GM12891 (cell line): ENCODE measurements around the gene CFAP410.

Experiments
- PAX5 ChIP-seq: IDR thresholded peaks from 2 replicates; pipeline ENCODE4 v1.6.1; 2011; ENCODE audit warnings: low read length, moderate library complexity, mild to moderate bottlenecking; ENCODE audit not compliant: insufficient read depth, severe bottlenecking
- POLR2A ChIP-seq: IDR thresholded peaks from 2 replicates; pipeline ENCODE4 v1.6.1; 2011; ENCODE audit warnings: low read depth, low read length, control low read depth
- POLR2AphosphoS5 ChIP-seq: IDR thresholded peaks from 2 replicates; pipeline ENCODE4 v1.6.1; 2011; ENCODE audit warnings: low read depth, low read length, control low read depth
- TAF1 ChIP-seq: IDR thresholded peaks from 2 replicates; pipeline ENCODE4 v1.6.1; 2011; ENCODE audit warnings: low read depth, low read length, control low read depth

GRCh38 chr21:44323591-44323990, 15.6 kb downstream of the CFAP410 start:
- TF ChIP-seq POLR2A = no peak
- no peak for TF ChIP-seq TAF1
- no peak for TF ChIP-seq POLR2AphosphoS5
- TF ChIP-seq PAX5 = no peak
